Measurements from ENCODE around the gene ACSM2B.
"Not testable (repeated sequence)": the region's sequence is repeated elsewhere in the genome, so short reads cannot be mapped to it uniquely, and the experiment has no call there.

ACSM2B gene

GRCh38 chr16:20611350-20611902 lies 35.3 kb upstream of the ACSM2B start:
- TF ChIP-seq POLR2A (IDR thresholded peaks at IDR 0.05; ENCODE audit: low read length) (no peak), GATA1 (IDR thresholded peaks at IDR 0.05; ENCODE audit: low read depth, low read length) (no peak)
- no peak for DNase-seq

DNA sequence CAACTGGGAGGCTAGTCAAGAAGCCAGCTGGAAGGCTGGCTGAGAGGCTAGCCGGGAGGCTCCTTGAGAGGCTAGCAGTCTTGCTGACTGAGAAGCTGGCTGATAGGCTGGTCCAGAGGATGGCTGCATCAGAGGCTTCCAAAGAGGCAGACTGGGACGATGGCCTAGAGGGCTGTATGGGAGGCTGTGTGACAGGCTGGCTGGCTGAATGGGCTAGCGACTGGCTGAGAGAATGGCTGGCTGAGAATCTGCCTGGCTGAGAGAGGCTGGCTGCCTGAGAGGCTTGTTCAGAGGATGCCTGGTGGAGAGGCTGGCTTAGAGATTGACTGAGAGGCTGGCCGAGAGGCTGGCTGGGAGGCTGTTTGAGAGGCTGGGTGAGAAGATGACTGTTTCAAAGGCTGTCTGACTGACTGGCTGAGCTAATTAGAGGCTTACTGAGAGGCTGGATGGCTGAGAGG lies 34.8 kb upstream of the ACSM2B start:
- no peak for DNase-seq
- no peak for TF ChIP-seq POLR2A (IDR thresholded peaks at IDR 0.05; ENCODE audit: low read length)
- TF ChIP-seq GATA1 (IDR thresholded peaks at IDR 0.05; ENCODE audit: low read depth, low read length), result no peak

GRCh38 chr16:20610211-20610891 lies 34.2 kb upstream of the ACSM2B start:
- DNase-seq, result no peak
- TF ChIP-seq GATA1 (IDR thresholded peaks at IDR 0.05; ENCODE audit: low read depth, low read length), result no peak
- no peak for TF ChIP-seq POLR2A (IDR thresholded peaks at IDR 0.05; ENCODE audit: low read length)

DNA sequence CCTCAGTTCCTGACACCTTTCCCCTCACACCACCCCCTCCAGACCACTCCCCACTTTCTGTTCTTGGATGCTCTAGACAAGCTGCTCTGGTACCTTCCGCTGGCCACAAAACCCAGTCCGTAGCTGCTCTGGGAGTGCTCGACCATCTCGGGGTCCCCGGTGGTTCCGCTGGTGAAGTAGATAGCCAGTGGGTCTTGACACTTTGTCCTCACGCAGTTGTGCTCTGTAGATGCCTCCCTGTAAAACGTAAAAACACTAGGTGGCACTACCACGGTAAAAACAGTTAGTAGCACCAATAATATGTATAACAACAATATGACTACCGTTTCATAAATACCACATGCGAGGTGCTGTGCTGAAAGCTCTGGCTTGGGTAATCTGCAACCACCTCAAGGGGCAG lies 26.0 kb upstream of the ACSM2B start:
- peak; percentile 48 to 58 for DNase-seq

DNA sequence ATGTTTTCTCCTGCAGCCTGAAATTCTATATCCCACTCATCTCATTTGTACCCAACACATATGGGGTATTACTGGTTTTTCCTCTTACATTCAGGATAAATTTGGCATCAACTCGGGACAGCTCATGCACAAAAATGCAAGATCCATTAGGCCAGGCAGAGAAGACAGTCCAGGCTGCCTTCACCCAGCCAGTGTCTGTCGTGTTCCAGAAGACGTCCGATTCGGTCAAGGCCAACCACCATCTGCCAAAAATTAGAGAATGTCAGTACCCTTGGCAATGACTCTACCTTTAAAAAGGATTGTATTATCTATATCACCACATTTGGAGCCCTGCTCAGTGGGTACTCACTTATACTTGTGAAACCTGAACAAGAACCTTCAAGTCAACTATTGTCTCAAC lies 23.3 kb upstream of the ACSM2B start:
- DNase-seq, result not testable (repeated sequence)

- DNase-seq, result peak in 1 of 2 experiments; percentile 8
- TF ChIP-seq POLR2A (IDR thresholded peaks at IDR 0.05; ENCODE audit: low read length), result no peak
- no peak for TF ChIP-seq GATA1 (IDR thresholded peaks at IDR 0.05; ENCODE audit: low read depth, low read length)
These were observed 22.8 kb upstream of the ACSM2B start for GRCh38 chr16:20598832-20599469.

DNA sequence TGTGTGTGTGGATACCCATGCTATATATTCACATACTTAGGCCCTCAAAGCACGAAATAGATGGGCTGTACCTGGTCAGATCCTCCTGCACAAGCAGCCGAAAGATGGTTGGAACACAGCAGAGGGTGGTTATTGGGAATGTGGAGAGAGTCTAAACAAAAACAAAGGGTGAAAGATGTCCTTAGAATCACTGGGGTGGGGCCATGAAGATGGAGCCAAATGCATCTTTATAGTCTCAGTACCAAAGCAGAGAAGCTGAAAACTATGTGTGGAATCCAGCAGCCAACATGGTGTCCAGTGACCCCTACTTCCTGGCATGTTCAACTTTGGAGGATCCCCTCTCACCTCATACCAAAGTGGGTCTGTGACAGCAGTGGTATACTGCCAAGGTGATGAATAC lies 19.5 kb upstream of the ACSM2B start:
- DNase-seq, result not testable (repeated sequence)

DNA sequence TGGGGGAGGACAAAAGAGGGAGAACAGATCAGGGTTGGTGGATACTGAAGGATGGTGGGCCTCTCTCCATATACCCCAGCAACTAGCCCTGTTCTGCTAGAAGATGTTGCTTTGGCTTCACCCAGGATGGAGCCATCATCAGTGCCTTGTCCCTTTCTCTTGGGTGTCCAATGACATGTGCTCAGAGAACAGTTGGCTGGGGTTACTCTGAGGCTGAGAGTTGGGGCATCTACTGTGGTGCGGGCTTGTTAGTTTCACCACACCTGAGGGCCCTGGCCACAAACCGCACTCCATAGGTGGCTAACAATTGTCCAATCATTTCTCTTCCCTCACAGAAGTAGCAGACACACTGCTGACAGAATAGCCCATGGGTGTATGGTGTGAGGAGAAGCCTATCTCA lies 18.9 kb upstream of the ACSM2B start:
- DNase-seq, result not testable (repeated sequence)

GRCh38 chr16:20592780-20593179 lies 16.6 kb upstream of the ACSM2B start:
- not testable (repeated sequence) for DNase-seq

DNA sequence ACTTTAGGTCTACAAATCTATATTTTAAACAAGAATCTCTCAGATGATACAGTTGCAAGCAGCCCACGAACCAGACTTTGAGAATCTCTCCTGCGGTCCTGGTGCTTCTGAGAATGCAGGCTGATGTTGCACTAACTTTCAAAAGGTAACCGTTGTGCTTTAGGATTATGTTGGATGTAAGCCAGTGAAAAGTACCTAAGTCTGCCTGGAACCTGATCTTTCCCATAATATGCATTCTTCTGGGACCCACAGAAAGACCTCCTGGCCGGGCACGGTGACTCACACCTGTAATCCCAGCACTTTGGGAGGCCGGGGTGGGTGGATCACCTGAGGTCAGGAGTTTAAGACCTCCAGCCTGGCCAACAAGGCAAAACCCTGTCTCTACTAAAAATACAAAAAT lies 13.3 kb upstream of the ACSM2B start:
- DNase-seq, result not testable (repeated sequence)

DNA sequence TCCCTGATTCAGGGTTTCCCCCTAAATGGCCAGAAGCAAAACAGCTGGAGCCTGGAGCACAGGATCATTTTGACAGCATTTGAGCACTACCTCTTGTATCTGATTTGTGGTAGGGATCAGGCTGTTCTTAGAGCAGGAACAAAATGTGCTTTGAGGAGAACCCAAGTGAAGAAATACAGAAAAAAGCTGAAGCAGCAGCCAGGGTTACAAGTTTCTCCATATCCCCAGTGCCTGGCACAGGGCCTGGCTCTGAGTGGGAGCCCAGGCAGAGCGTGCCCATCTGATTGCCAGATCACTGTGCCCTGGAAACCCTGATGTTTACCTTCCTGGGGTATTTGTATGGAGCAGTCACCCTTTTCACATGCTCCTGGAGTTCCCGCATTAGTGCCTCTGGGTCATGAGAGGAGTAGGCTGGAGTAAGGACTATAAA lies 11.5 kb upstream of the ACSM2B start:
- DNase-seq, result not testable (repeated sequence)

DNA sequence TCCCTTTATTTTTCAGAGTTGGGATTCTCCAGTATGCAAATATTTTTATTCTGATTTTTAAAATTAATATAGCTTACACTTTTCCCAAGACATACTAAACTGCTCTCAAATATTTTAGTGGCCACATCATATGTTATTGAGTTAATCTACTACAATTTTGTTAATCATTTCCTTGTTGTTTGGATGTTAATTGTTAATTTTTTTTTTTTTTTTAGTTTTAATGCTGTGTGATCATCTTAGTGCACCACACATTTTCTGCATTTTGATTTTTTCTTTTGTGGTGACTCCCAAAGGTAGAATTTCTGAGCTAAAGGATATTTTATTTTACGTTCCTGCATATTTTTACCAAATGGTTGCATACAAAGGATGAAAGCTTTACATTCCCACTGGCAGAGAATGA lies 10.5 kb upstream of the ACSM2B start:
- DNase-seq, result not testable (repeated sequence)

DNA sequence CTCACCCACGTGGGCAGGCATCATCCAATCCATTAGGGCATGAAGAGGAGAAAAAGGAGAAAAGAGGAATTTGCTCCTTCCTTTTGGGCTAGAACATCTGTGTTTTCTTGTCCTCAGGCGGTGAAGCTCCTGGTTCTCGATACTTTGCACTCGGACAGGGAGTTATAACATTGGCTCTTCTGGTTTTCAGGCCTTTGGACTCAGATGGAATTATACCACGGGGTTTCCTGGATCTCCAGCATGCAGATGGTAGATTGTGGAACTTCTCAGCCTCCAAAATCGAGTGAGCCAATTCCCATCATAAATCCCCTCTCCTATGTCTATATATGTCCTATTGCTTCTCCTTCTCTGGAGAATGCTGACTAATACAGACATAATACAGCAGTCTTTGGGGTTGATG lies 9.9 kb upstream of the ACSM2B start:
- DNase-seq, result not testable (repeated sequence)

GRCh38 chr16:20580487-20581259 lies 4.5 kb upstream of the ACSM2B start:
- not testable (repeated sequence) for DNase-seq

DNA sequence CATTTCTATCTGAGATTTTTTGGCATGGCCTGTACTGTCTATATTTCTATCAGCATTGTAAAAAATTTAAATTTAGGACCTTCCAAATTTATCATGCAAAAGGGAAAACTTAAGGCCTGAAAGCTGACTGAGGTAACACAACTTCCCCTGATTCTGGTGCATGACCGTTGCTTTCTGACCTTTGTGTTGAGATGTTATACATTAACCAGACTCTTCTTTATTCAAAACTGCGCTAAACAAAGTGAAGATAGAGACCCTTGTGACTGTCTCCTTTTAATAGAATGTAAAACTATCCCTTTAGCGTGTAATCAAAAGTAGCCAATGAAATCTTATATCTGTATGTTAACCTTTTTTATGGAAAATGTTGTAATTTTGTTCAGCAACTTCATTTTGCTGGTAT lies 1.9 kb upstream of the ACSM2B start:
- not testable (repeated sequence) for DNase-seq

DNA sequence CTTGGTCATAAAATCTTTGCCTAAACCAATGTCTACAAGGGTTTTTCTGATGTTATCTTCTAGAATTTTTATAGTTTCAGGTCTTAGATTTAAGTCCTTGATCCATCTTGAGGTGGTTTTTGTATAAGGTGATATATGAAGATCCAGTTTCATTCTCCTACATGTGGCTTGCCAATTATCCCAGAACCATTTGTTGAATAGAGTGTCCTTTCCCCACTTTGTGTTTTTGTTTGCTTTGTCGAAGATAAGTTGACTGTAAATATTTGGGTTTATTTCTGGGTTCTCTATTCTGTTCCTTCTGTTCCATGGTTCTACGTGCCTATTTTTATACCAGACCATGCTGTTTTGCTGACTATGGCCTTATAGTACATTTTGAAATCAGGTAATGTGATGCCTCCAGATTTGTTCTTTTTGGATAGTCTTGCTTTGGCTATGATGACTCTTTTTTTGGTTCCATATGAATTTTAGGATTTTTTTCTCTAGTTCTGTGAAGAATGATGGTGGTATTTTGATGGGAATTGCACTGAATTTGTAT lies 7.0 kb downstream of the ACSM2B start:
- DNase-seq, result not testable (repeated sequence)
